Activated T-helper 2 cell treated with anti-CD3 and anti-CD28 coated beads, Interferon-gamma antibody, Interleukin-2, Interleukin-4, amounts not matched to agents 10 μg/mL and 5 μg/mL and 100 μg/mL, durations not matched to agents 14 hours and 24 hours and 36 hours (primary cell): Measurements from ENCODE around the gene TTC39B. TPM values are rescaled to one million over a fixed set of nuclear protein-coding genes. Genes with fewer than 3 reads are reported as not detected.

ENCODE experiments used
- DNase-seq: peaks from one replicate; pipeline ENCODE4 v3.0.0; 2021; ENCODE audit warnings: low spot score
- H3K27ac Mint-ChIP-seq: one replicate; pipeline ENCODE4 v1.8.0; 2021; ENCODE audit warnings: mixed read lengths
- H3K27me3 Mint-ChIP-seq: one replicate; pipeline ENCODE4 v1.8.0; 2021; ENCODE audit warnings: low read depth, mixed read lengths
- H3K36me3 Mint-ChIP-seq: one replicate; pipeline ENCODE4 v1.8.0; 2021; ENCODE audit warnings: low read depth, mixed read lengths
- H3K4me1 Mint-ChIP-seq: one replicate; pipeline ENCODE4 v1.8.0; 2021; ENCODE audit warnings: low read depth, mixed read lengths
- H3K4me3 Mint-ChIP-seq: one replicate; pipeline ENCODE4 v1.8.0; 2021; ENCODE audit warnings: low read depth, mild to moderate bottlenecking, moderate library complexity, mixed read lengths
- H3K9me3 Mint-ChIP-seq: one replicate; pipeline ENCODE4 v1.8.0; 2021; ENCODE audit warnings: mixed read lengths
- intact Hi-C: fragments of 100-400 bp; cut with micrococcal nuclease; formaldehyde crosslinking; loops from one replicate; pipeline ENCODE4 v1.15.1; 2023
- total RNA-seq: library from RNA; stranded (reverse); gene quantifications from 2 replicates; pipeline ENCODE4 v1.2.3, GENCODE V29; 2022

Gene TTC39B
- 8.9 and 10.5 TPM in 2 replicates for total RNA-seq

GRCh38 chr9:15306757-15307522, at the start of gene TTC39B:
Gene TTC39B, minus strand, starts transcription at chr9:15307216. Its CDS starts 91 bp downstream, at chr9:15307125.
- peak; percentile 79 for DNase-seq
- Mint-ChIP-seq H3K27ac (peak within 1 kb of the TSS; percentile 94), H3K9me3 (no peaks in the 10 kb centered on the region), H3K4me1 (peaks cover 49% of the 10 kb centered on the region), H3K27me3 (no peaks in the 10 kb centered on the region), H3K4me3 (peak within 1 kb of the TSS; percentile 98), H3K36me3 (peaks cover 11% of the 10 kb centered on the region)
- intact Hi-C loops: loop anchor here (1.0 to 5.0 kb wide), 3 partner anchors 8 to 115 kb away; partner anchors contain the start of gene SNAPC3

GRCh38 chr9:15355669-15356068, 48.7 kb upstream of the TTC39B start:
- Mint-ChIP-seq H3K4me1 (peaks cover 20% of the 10 kb centered on the region), H3K9me3 (no peaks in the 10 kb centered on the region), H3K27me3 (no peaks in the 10 kb centered on the region), H3K36me3 (no peaks in the 10 kb centered on the region), H3K27ac (no peak overlapping the region), H3K4me3 (no peak overlapping the region)
- DNase-seq: no peak
- intact Hi-C loops: loop anchor here (5.0 to 10.0 kb wide), 3 partner anchors 67 to 159 kb away; partner anchors contain the start of genes PSIP1 and SNAPC3

- H3K4me3 Mint-ChIP-seq: no peak overlapping the region
- H3K9me3 Mint-ChIP-seq: no peaks in the 10 kb centered on the region
- H3K36me3 Mint-ChIP-seq: no peaks in the 10 kb centered on the region
- H3K27me3 Mint-ChIP-seq: no peaks in the 10 kb centered on the region
- peaks cover 20% of the 10 kb centered on the region for H3K4me1 Mint-ChIP-seq
- H3K27ac Mint-ChIP-seq: no peak overlapping the region
- intact Hi-C loops: loop anchor here (5.0 to 10.0 kb wide), 4 partner anchors 42 to 160 kb away; partner anchors contain the start of genes PSIP1 and SNAPC3
- no peak for DNase-seq
Observed at GRCh38 chr9:15354713-15355112, 47.7 kb upstream of the TTC39B start.

GRCh38 chr9:15353892-15354291, 46.9 kb upstream of the TTC39B start:
- H3K4me3 Mint-ChIP-seq: no peak overlapping the region
- no peak for DNase-seq
- H3K27me3 Mint-ChIP-seq: no peaks in the 10 kb centered on the region
- no peak overlapping the region for H3K27ac Mint-ChIP-seq
- peaks cover 20% of the 10 kb centered on the region for H3K4me1 Mint-ChIP-seq
- intact Hi-C loops: loop anchor here (5.0 to 10.0 kb wide), 2 partner anchors 42 to 161 kb away; partner anchors contain the start of gene PSIP1
- H3K9me3 Mint-ChIP-seq: no peaks in the 10 kb centered on the region
- no peaks in the 10 kb centered on the region for H3K36me3 Mint-ChIP-seq

- Mint-ChIP-seq H3K27me3 (no peaks in the 10 kb centered on the region), H3K27ac (no peak overlapping the region), H3K36me3 (no peaks in the 10 kb centered on the region), H3K4me3 (no peak overlapping the region), H3K9me3 (no peaks in the 10 kb centered on the region), H3K4me1 (peaks cover 19% of the 10 kb centered on the region)
- intact Hi-C loops: loop anchor here (5.0 to 10.0 kb wide), 2 partner anchors 40 to 162 kb away; partner anchors contain the start of gene PSIP1
- DNase-seq: no peak
Observed at GRCh38 chr9:15352306-15352705, 45.3 kb upstream of the TTC39B start.

- Mint-ChIP-seq H3K27me3 (no peaks in the 10 kb centered on the region), H3K36me3 (no peaks in the 10 kb centered on the region), H3K4me3 (no peak overlapping the region), H3K9me3 (no peaks in the 10 kb centered on the region), H3K27ac (no peak overlapping the region), H3K4me1 (peaks cover 12% of the 10 kb centered on the region)
- intact Hi-C loops: loop anchor here (5.0 to 10.0 kb wide), 2 partner anchors 38 to 165 kb away; partner anchors contain the start of gene PSIP1
- DNase-seq: no peak
Observed at GRCh38 chr9:15349892-15350761, 43.1 kb upstream of the TTC39B start.

- H3K27me3 Mint-ChIP-seq: no peaks in the 10 kb centered on the region
- intact Hi-C loops: no loop called here
Observed at GRCh38 chr9:15346837-15347236, 39.8 kb upstream of the TTC39B start.

GRCh38 chr9:15344191-15344590, 37.2 kb upstream of the TTC39B start:
- Mint-ChIP-seq H3K4me3 (no peak overlapping the region), H3K27ac (no peak overlapping the region), H3K27me3 (peaks cover 1% of the 10 kb centered on the region), H3K9me3 (peaks cover 4% of the 10 kb centered on the region), H3K4me1 (no peaks in the 10 kb centered on the region), H3K36me3 (no peaks in the 10 kb centered on the region)
- intact Hi-C loops: no loop called here
- DNase-seq: no peak

More at GRCh38 chr9:15346837-15347236, 39.8 kb upstream of the TTC39B start:
- Mint-ChIP-seq H3K4me1 (peaks cover 4% of the 10 kb centered on the region), H3K27ac (no peak overlapping the region), H3K36me3 (no peaks in the 10 kb centered on the region), H3K4me3 (no peak overlapping the region), H3K9me3 (no peaks in the 10 kb centered on the region)
- DNase-seq: no peak

GRCh38 chr9:15333376-15333881, 26.4 kb upstream of the TTC39B start:
- H3K4me1 Mint-ChIP-seq: no peaks in the 10 kb centered on the region
- intact Hi-C loops: no loop called here
- no peaks in the 10 kb centered on the region for H3K36me3 Mint-ChIP-seq
- DNase-seq: no peak
- no peak overlapping the region for H3K27ac Mint-ChIP-seq
- H3K9me3 Mint-ChIP-seq: no peaks in the 10 kb centered on the region
- H3K27me3 Mint-ChIP-seq: peaks cover 18% of the 10 kb centered on the region
- no peak overlapping the region for H3K4me3 Mint-ChIP-seq

GRCh38 chr9:15332939-15333338, 25.9 kb upstream of the TTC39B start:
- intact Hi-C loops: no loop called here
- Mint-ChIP-seq H3K4me1 (peaks cover 2% of the 10 kb centered on the region), H3K27me3 (peaks cover 18% of the 10 kb centered on the region), H3K4me3 (no peak overlapping the region), H3K9me3 (no peaks in the 10 kb centered on the region), H3K27ac (no peak overlapping the region), H3K36me3 (no peaks in the 10 kb centered on the region)
- no peak for DNase-seq

GRCh38 chr9:15329539-15330109, 22.6 kb upstream of the TTC39B start:
- Mint-ChIP-seq H3K9me3 (peaks cover 6% of the 10 kb centered on the region), H3K27me3 (peaks cover 14% of the 10 kb centered on the region), H3K27ac (no peak overlapping the region), H3K4me1 (peaks cover 2% of the 10 kb centered on the region), H3K36me3 (no peaks in the 10 kb centered on the region), H3K4me3 (no peak overlapping the region)
- no peak for DNase-seq
- intact Hi-C loops: no loop called here

GRCh38 chr9:15328946-15329345, 21.9 kb upstream of the TTC39B start:
- peaks cover 2% of the 10 kb centered on the region for H3K4me1 Mint-ChIP-seq
- peaks cover 12% of the 10 kb centered on the region for H3K9me3 Mint-ChIP-seq
- intact Hi-C loops: no loop called here
- DNase-seq: no peak
- H3K4me3 Mint-ChIP-seq: no peak overlapping the region
- peaks cover under 1% of the 10 kb centered on the region for H3K36me3 Mint-ChIP-seq
- peaks cover 12% of the 10 kb centered on the region for H3K27me3 Mint-ChIP-seq
- no peak overlapping the region for H3K27ac Mint-ChIP-seq
